ENCODE data around the gene EEF1A2.
"Not testable (repeated sequence)": the region's sequence is repeated elsewhere in the genome, so short reads cannot be mapped to it uniquely, and the experiment has no call there.

The EEF1A2 gene

GRCh38 chr20:63519668-63520503 is 21.0 kb upstream of the EEF1A2 start:
- peak; percentile 66 to 77 for DNase-seq

- DNase-seq = no peak
These were observed 20.2 kb upstream of the EEF1A2 start for GRCh38 chr20:63518946-63519667.

- no peak for DNase-seq
These were observed 19.5 kb upstream of the EEF1A2 start for GRCh38 chr20:63518351-63518861.

- DNase-seq = no peak
These were observed 18.8 kb upstream of the EEF1A2 start for GRCh38 chr20:63517376-63518309.

GRCh38 chr20:63514520-63514919 is 15.6 kb upstream of the EEF1A2 start:
- DNase-seq = not testable (repeated sequence)

- no peak for DNase-seq
These were observed 14.3 kb upstream of the EEF1A2 start for GRCh38 chr20:63513207-63513606.

- DNase-seq = no peak
These were observed 10.2 kb upstream of the EEF1A2 start for GRCh38 chr20:63509088-63509564.

GRCh38 chr20:63508072-63508768 is 9.3 kb upstream of the EEF1A2 start:
- DNase-seq = no peak

- no peak for DNase-seq
These were observed 8.3 kb upstream of the EEF1A2 start for GRCh38 chr20:63507083-63507743.

- no peak for DNase-seq
These were observed 6.8 kb upstream of the EEF1A2 start for GRCh38 chr20:63505723-63506122.

GRCh38 chr20:63505281-63505680 is 6.4 kb upstream of the EEF1A2 start:
- DNase-seq = no peak

GRCh38 chr20:63504642-63505041 is 5.8 kb upstream of the EEF1A2 start:
- DNase-seq = no peak

- DNase-seq = no peak
These were observed 4.6 kb upstream of the EEF1A2 start for GRCh38 chr20:63503524-63503923.

- DNase-seq = no peak
These were observed 3.8 kb upstream of the EEF1A2 start for GRCh38 chr20:63502671-63503172.

GRCh38 chr20:63501818-63502670 is 3.2 kb upstream of the EEF1A2 start:
- peak; percentile 61 to 67 for DNase-seq

GRCh38 chr20:63500902-63501817 is 2.3 kb upstream of the EEF1A2 start:
- DNase-seq = no peak

- no peak for DNase-seq
These were observed 1.4 kb upstream of the EEF1A2 start for GRCh38 chr20:63500151-63500901.

GRCh38 chr20:63499338-63499969 is 571 bp upstream of the EEF1A2 start:
- DNase-seq = peak in 1 of 2 experiments; percentile 54
